GM12875 (cell line): ENCODE results near the gene MID1.

Experiments
- H3K4me3 ChIP-seq: one replicate; pipeline ENCODE4 v1.5.1; 2011; ENCODE audit warnings: low read depth, low read length, control low read depth
- CTCF ChIP-seq: IDR thresholded peaks from 2 replicates; pipeline ENCODE4 v1.5.1; 2011; ENCODE audit warnings: low read depth, mild to moderate bottlenecking, control low read depth, inconsistent platforms, low read length, moderate library complexity, borderline replicate concordance; ENCODE audit not compliant: insufficient read depth

Gene MID1

GRCh38 chrX:10485326-10485725, 135.1 kb downstream of the MID1 start:
- no peak overlapping the region for H3K4me3 ChIP-seq
- no peak for TF ChIP-seq CTCF

DNA sequence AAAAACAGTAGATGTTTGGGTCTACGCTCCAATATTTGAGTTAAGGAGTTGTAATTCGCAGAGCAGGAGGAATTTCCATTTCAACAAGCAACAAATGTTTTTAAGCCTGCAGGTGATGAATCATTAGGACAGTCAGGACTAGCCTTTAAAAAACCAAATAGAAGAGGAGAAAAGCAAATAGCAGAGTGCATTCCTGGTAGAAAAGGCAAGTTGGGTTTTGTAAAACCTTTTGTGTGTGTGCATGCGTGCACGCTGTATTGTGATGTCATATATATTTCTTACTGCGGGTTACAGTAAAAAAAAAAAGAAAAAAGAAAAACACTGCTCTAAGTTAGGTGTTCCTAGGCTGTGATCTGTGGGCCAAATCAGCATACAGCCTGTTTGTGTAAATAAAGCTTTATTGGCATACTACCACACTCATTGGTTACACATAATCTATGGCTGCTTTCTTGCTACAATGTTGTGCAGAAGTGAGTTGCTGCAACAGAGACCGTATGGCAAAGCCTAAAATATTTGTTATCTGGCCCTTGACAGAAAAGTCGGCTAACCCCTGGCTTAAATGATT, 135.6 kb downstream of the MID1 start:
- TF ChIP-seq CTCF = no peak
- H3K4me3 ChIP-seq = no peak overlapping the region

- H3K4me3 ChIP-seq = no peak overlapping the region
- no peak for TF ChIP-seq CTCF
These were observed 137.1 kb downstream of the MID1 start for GRCh38 chrX:10483191-10483831.

DNA sequence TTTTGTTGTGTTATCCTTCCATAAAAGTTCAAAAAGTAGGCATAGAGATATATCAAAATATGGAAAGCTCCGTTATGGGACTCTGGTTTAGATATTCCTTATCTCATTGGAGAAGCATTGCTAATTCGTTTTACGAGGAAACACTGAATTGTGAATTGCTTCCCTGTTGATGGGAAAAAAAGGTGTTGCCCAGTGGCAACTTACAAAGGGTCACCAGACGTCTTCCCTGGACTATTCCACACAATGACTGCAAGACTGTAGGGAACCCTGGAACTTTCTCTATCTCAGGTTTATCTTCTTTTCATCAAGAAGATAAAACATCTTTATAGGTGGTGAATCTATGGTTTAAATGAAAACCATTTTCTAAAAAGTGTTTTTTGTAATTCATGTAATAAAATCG, 137.7 kb downstream of the MID1 start:
- no peak overlapping the region for H3K4me3 ChIP-seq
- no peak for TF ChIP-seq CTCF

GRCh38 chrX:10482261-10482660, 138.1 kb downstream of the MID1 start:
- no peak overlapping the region for H3K4me3 ChIP-seq
- no peak for TF ChIP-seq CTCF

DNA sequence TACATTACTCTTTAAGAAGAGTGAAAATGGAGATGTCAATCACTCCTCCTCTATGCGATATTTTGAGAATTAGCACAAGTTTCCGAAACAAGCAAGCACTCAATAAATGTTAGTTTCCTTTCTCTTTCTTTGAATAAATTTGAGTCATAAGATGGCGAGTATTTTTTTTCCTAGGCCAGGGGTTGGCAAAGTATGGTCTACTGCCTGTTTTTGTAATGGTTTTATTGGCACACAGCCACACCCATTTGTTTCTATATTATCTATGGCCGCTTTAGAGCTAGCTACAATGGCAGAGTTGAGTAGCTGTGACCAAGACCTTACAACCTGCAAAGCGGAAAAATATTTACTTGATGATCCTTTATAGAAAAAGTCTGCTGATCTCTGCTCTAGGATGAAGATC, 139.5 kb downstream of the MID1 start:
- no peak for TF ChIP-seq CTCF
- no peak overlapping the region for H3K4me3 ChIP-seq

GRCh38 chrX:10479508-10479907, 140.9 kb downstream of the MID1 start:
- TF ChIP-seq CTCF = no peak
- H3K4me3 ChIP-seq = no peak overlapping the region
